HCT116 (cell line): ENCODE data around the gene LAMA4. TPM values are rescaled to one million over a fixed set of nuclear protein-coding genes. Genes with fewer than 3 reads are reported as not detected.

Experiments used
- ATAC-seq: fragments of 200-7000 bp; cut with Tn5 transposase; 2 replicates; pipeline ENCODE4 v1.9.1; 2020; ENCODE audit warnings: mild to moderate bottlenecking, moderate library complexity
- BruUV-seq: library from RNA; stranded (reverse); fragments of 400-500 nt; replicated peaks from 2 replicates; lab custom pipeline; 2021; lab: Mats Ljungman, UMichigan
- CTCF ChIA-PET: fragments of 300-600 bp; sonication (Branson Sonifier 250); formaldehyde crosslinking; loops from one replicate; lab custom pipeline; 2021; ENCODE audit warnings: antibody characterized with exemption; lab: Charles Lee
- POLR2A ChIA-PET: fragments of 300-600, 350-600 bp; sonication (Branson Sonifier 250); formaldehyde crosslinking; loops from one replicate; lab custom pipeline; 2021; ENCODE audit warnings: antibody characterized with exemption; lab: Charles Lee
- RAD21 ChIA-PET, 2 experiments: fragments of 300-600 bp; sonication (Branson Sonifier 250); formaldehyde crosslinking; loops; one replicate each; lab custom pipeline; 2023; ENCODE audit warnings: low total read pairs in 2 of 2; ENCODE audit not compliant: uncharacterized antibody in 2 of 2, unreplicated experiment in 2 of 2, low non-redundant PET in 1 of 2; lab: Charles Lee
- DNase-seq: peaks from one replicate; pipeline ENCODE4 v3.0.0-alpha.2; 2010; ENCODE audit warnings: low read depth, low spot score
- H2AFZ ChIP-seq: fragments of 200-600 bp; shearing (Covaris generic), sonication (generic); 2 replicates; pipeline ENCODE4 v1.6.1; 2017; ENCODE audit warnings: low read depth, mixed run types, mixed read lengths, antibody characterized with exemption, low read length; ENCODE audit not compliant: poor library complexity, severe bottlenecking
- H3K27ac ChIP-seq: 2 replicates; pipeline ENCODE4 v1.5.1; 2012; ENCODE audit warnings: low read depth, low read length
- H3K27me3 ChIP-seq: fragments of 200-600 bp; sonication (generic); 2 replicates; pipeline ENCODE4 v1.6.1; 2016; ENCODE audit warnings: mixed run types, low read length, mixed read lengths; ENCODE audit not compliant: insufficient read depth
- H3K36me3 ChIP-seq, 2 experiments: fragments of 200-500 bp in 1 of 2; fragments of 200-600 bp in 1 of 2; sonication (Bioruptor generic) in 1 of 2; sonication (generic) in 1 of 2; 2 replicates each; pipeline versions ENCODE4 v1.5.1 to v1.6.1; 2014 to 2016; ENCODE audit warnings: low read length in 2 of 2, inconsistent platforms in 1 of 2, mixed read lengths in 1 of 2, mixed run types in 1 of 2; ENCODE audit not compliant: insufficient read depth in 2 of 2, control insufficient read depth in 1 of 2
- H3K4me1 ChIP-seq, 2 experiments: fragments of 200-600 bp in 1 of 2; sonication (generic) in 1 of 2; 2 replicates each; pipeline versions ENCODE4 v1.5.1 to v1.6.1; 2012 to 2017; ENCODE audit warnings: low read length in 2 of 2, inconsistent platforms in 1 of 2, mild to moderate bottlenecking in 1 of 2, mixed read lengths in 1 of 2, mixed run types in 1 of 2, moderate library complexity in 1 of 2; ENCODE audit not compliant: insufficient read depth in 2 of 2, control insufficient read depth in 1 of 2
- H3K4me2 ChIP-seq: fragments of 200-600 bp; sonication (generic); 2 replicates; pipeline ENCODE4 v1.6.1; 2017; ENCODE audit warnings: mixed run types, low read length, mixed read lengths
- H3K4me3 ChIP-seq, 2 experiments: fragments of 200-600 bp in 1 of 2; sonication (generic) in 1 of 2; replicated peaks in 1 of 2; 2 replicates each; pipeline ENCODE4 v1.5.1; 2011 to 2016; ENCODE audit warnings: low read length in 2 of 2, control low read depth in 1 of 2, low read depth in 1 of 2, mild to moderate bottlenecking in 1 of 2, mixed read lengths in 1 of 2, mixed run types in 1 of 2
- H3K79me2 ChIP-seq: fragments of 200-600 bp; sonication (generic); 2 replicates; pipeline ENCODE4 v1.6.1; 2017; ENCODE audit warnings: mild to moderate bottlenecking, mixed run types, low read length, moderate library complexity, mixed read lengths; ENCODE audit not compliant: insufficient read depth
- H3K9ac ChIP-seq: fragments of 200-600 bp; sonication (generic); 2 replicates; pipeline ENCODE4 v1.6.1; 2016; ENCODE audit warnings: low read length, mixed read lengths
- H3K9me2 ChIP-seq: fragments of 200-600 bp; sonication (generic), shearing (Covaris generic); 2 replicates; pipeline ENCODE4 v1.6.1; 2017; ENCODE audit warnings: mixed run types, mild to moderate bottlenecking, moderate library complexity; ENCODE audit not compliant: insufficient read depth
- H3K9me3 ChIP-seq, 2 experiments: fragments of 200-500 bp in 1 of 2; fragments of 200-600 bp in 1 of 2; sonication (Bioruptor generic) in 1 of 2; sonication (generic) in 1 of 2; 2 replicates each; pipeline ENCODE4 v1.6.1; 2014 to 2017; ENCODE audit warnings: low read length in 2 of 2, mixed read lengths in 2 of 2, inconsistent platforms in 1 of 2, low read depth in 1 of 2, mild to moderate bottlenecking in 1 of 2, mixed run types in 1 of 2, moderate library complexity in 1 of 2; ENCODE audit not compliant: control insufficient read depth in 1 of 2, insufficient read depth in 1 of 2
- H4K20me1 ChIP-seq: fragments of 200-600 bp; sonication (generic), shearing (Covaris generic); 2 replicates; pipeline ENCODE4 v1.6.1; 2017; ENCODE audit warnings: mixed run types, mild to moderate bottlenecking, moderate library complexity; ENCODE audit not compliant: insufficient read depth
- CBX3 ChIP-seq: IDR thresholded peaks from 2 replicates; pipeline ENCODE4 v1.6.1; 2012; ENCODE audit warnings: low read depth
- POLR2A ChIP-seq: IDR thresholded peaks from 2 replicates; pipeline ENCODE4 v1.7.0; 2011; ENCODE audit warnings: borderline replicate concordance; ENCODE audit not compliant: insufficient read depth, insufficient read length; ENCODE audit errors: extremely low read depth
- POLR2AphosphoS5 ChIP-seq: IDR thresholded peaks from 2 replicates; pipeline ENCODE4 v1.6.1; 2011; ENCODE audit warnings: mild to moderate bottlenecking, low read depth, low read length, moderate library complexity
- SIN3A ChIP-seq: IDR thresholded peaks from 2 replicates; pipeline ENCODE4 v1.6.1; 2012; ENCODE audit warnings: low read depth
- intact Hi-C: fragments of 100-400 bp; cut with micrococcal nuclease; formaldehyde crosslinking; loops from 2 replicates; pipeline ENCODE4 v1.10.0; 2022
- total RNA-seq: library from RNA; stranded (reverse); gene quantifications from one replicate; pipeline ENCODE4 v1.2.1, GENCODE V29; 2021; ENCODE audit not compliant: unreplicated experiment
- TF ChIP-seq, protein P1 (sequence below): IDR thresholded peaks from 2 replicates; pipeline ENCODE4 v1.6.1; 2011; ENCODE audit warnings: mild to moderate bottlenecking, low read length, moderate library complexity; ENCODE audit not compliant: insufficient replicate concordance; ENCODE audit errors: extremely low read depth
- TF ChIP-seq, protein P2 (sequence below): IDR thresholded peaks from 2 replicates; pipeline ENCODE4 v1.6.1; 2012

The LAMA4 gene
- total RNA-seq, 1 experiment from 2014 or later: 2.2 TPM

DNA sequence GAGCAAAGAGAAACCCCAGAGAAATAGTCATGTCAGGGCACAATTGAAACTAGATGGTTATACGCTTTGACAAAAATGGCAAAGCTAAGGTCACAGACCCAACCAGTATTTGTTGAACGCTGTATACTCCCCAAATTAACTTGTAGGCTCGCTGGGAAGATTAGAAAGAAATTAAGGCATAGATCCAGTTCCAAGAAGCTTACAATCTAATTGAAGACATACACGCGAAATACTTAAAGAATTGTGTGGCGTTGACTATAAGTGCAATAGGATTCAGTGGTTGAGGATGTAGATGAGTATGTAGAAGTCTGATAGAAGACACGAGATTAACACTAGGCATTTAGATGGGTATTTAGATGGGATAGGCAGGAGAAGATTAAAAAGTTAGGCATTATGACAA, 166.5 kb downstream of the LAMA4 start:
- Histone ChIP-seq H3K4me1 (peaks cover 2 to 9% of the 10 kb centered on the region in 2 experiments; a peak in 3 of 4 replicates), H3K36me3 (peaks cover 3 to 6% of the 10 kb centered on the region in 2 experiments; a peak in 2 of 4 replicates), H3K27ac (no peak overlapping the region), H4K20me1 (no peaks in the 10 kb centered on the region), H2AFZ (peak overlapping the region; percentile 94), H3K9me2 (no peaks in the 10 kb centered on the region), H3K27me3 (no peaks in the 10 kb centered on the region), H3K79me2 (no peaks in the 10 kb centered on the region; the same call in none of the 2 replicates), H3K9me3 (no peaks in the 10 kb centered on the region)
- RAD21 ChIA-PET: interaction anchor here in 1 of 2 experiments (0.6 kb wide), 1 partner anchor 252 kb away, joined by 4 read pairs; no protein-coding TSS in a partner anchor
- TSS peak; percentile 72 for BruUV-seq
- DNase-seq (no peak), ATAC-seq (no peak)
- intact Hi-C loops: no loop called here
- TF ChIP-seq POLR2AphosphoS5 (no peak), CBX3 (no peak), SIN3A (no peak), POLR2A (no peak)
- TF ChIP-seq, protein P1, sequence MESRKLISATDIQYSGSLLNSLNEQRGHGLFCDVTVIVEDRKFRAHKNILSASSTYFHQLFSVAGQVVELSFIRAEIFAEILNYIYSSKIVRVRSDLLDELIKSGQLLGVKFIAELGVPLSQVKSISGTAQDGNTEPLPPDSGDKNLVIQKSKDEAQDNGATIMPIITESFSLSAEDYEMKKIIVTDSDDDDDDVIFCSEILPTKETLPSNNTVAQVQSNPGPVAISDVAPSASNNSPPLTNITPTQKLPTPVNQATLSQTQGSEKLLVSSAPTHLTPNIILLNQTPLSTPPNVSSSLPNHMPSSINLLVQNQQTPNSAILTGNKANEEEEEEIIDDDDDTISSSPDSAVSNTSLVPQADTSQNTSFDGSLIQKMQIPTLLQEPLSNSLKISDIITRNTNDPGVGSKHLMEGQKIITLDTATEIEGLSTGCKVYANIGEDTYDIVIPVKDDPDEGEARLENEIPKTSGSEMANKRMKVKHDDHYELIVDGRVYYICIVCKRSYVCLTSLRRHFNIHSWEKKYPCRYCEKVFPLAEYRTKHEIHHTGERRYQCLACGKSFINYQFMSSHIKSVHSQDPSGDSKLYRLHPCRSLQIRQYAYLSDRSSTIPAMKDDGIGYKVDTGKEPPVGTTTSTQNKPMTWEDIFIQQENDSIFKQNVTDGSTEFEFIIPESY: no peak
- TF ChIP-seq, protein P2, sequence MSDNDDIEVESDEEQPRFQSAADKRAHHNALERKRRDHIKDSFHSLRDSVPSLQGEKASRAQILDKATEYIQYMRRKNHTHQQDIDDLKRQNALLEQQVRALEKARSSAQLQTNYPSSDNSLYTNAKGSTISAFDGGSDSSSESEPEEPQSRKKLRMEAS: no peak
- TF ChIP-seq, all 23 proteins: peak for 0
- peak overlapping the region; percentile 70 for H3K9ac ChIP-seq
- CTCF ChIA-PET: interaction anchor here (1.1 to 2.2 kb wide), 2 partner anchors 76 to 92 kb away, joined by 5 to 10 read pairs; no protein-coding TSS in a partner anchor
- POLR2A ChIA-PET: interaction anchor here (0.6 to 1.0 kb wide), 3 partner anchors 9 to 26 kb away, joined by 3 read pairs; no protein-coding TSS in a partner anchor
- H3K4me3 ChIP-seq: peak overlapping the region; percentile 78 to 95
- peak overlapping the region; percentile 79 for H3K4me2 ChIP-seq
